Brain microvascular endothelial cell (primary cell): ENCODE measurements around the gene KRT72.

Experiments
- DNase-seq: peaks from one replicate; pipeline ENCODE4 v3.0.0-alpha.2; 2020
- H3K27ac ChIP-seq: fragments of 250-450 bp; sonication (Bioruptor Pico); 2 replicates; pipeline ENCODE4 v1.5.1; 2020; ENCODE audit warnings: mild to moderate bottlenecking, moderate library complexity
- H3K27me3 ChIP-seq: fragments of 250-450 bp; sonication (Bioruptor Pico); replicated peaks from 2 replicates; pipeline ENCODE4 v1.5.1; 2020; ENCODE audit warnings: mild to moderate bottlenecking
- H3K36me3 ChIP-seq: fragments of 250-450 bp; sonication (Bioruptor Pico); replicated peaks from 2 replicates; pipeline ENCODE4 v1.5.1; 2020; ENCODE audit warnings: mild to moderate bottlenecking
- H3K4me3 ChIP-seq: 2 replicates; pipeline ENCODE4 v1.5.1; 2011; ENCODE audit warnings: low read depth, mild to moderate bottlenecking, control low read depth, low read length, moderate library complexity
- in situ Hi-C: cut with HindIII; loops from 2 replicates; pipeline ENCODE4 v1.10.0; 2017; ENCODE audit warnings: low sequenced_read_pairs, low pct_ligation_motif_present
- TF ChIP-seq, protein P1 (sequence below): IDR thresholded peaks from 2 replicates; pipeline ENCODE4 v1.5.1; 2011; ENCODE audit warnings: low read depth, mild to moderate bottlenecking, moderate library complexity, low read length, control low read depth, inconsistent platforms; ENCODE audit errors: missing control alignments

KRT72 gene

DNA sequence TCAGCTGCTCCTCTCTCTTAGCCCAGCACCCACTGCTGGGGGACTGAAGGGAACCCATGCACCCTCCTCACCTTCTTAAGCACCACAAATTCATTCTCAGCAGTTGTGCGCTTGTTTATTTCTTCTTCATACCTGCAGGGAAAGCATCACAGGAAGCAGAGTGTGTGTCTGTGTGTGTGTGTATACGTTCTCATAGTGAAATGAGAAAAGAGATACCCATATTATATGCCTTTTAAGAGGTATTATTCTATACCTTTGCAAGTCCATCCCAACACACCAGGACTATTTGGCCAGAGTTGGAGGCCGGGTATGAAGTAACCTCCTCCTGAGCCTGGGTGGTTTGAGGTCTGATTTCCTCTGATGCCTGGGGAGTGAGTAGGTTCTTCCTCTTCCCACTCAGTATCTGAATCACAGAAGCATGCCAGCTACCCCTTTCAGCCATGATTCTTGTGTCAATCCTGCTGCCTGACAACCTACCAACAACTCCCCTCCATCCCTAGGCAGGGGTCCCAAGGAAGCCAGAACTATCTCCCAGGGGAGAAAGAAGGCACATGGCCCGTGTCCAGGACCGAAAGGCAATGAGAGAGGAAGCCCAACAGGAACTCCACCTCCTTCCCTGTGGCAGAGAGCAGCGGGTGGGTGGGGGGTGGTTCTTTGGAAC lies 14.1 kb upstream of the KRT72 start:
- Histone ChIP-seq H3K27me3 (peaks cover 4% of the 10 kb centered on the region), H3K36me3 (no peaks in the 10 kb centered on the region), H3K27ac (no peak overlapping the region), H3K4me3 (no peak overlapping the region)
- TF ChIP-seq, protein P1, sequence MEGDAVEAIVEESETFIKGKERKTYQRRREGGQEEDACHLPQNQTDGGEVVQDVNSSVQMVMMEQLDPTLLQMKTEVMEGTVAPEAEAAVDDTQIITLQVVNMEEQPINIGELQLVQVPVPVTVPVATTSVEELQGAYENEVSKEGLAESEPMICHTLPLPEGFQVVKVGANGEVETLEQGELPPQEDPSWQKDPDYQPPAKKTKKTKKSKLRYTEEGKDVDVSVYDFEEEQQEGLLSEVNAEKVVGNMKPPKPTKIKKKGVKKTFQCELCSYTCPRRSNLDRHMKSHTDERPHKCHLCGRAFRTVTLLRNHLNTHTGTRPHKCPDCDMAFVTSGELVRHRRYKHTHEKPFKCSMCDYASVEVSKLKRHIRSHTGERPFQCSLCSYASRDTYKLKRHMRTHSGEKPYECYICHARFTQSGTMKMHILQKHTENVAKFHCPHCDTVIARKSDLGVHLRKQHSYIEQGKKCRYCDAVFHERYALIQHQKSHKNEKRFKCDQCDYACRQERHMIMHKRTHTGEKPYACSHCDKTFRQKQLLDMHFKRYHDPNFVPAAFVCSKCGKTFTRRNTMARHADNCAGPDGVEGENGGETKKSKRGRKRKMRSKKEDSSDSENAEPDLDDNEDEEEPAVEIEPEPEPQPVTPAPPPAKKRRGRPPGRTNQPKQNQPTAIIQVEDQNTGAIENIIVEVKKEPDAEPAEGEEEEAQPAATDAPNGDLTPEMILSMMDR: no peak
- in situ Hi-C loops: no loop called here
- DNase-seq: no peak

DNA sequence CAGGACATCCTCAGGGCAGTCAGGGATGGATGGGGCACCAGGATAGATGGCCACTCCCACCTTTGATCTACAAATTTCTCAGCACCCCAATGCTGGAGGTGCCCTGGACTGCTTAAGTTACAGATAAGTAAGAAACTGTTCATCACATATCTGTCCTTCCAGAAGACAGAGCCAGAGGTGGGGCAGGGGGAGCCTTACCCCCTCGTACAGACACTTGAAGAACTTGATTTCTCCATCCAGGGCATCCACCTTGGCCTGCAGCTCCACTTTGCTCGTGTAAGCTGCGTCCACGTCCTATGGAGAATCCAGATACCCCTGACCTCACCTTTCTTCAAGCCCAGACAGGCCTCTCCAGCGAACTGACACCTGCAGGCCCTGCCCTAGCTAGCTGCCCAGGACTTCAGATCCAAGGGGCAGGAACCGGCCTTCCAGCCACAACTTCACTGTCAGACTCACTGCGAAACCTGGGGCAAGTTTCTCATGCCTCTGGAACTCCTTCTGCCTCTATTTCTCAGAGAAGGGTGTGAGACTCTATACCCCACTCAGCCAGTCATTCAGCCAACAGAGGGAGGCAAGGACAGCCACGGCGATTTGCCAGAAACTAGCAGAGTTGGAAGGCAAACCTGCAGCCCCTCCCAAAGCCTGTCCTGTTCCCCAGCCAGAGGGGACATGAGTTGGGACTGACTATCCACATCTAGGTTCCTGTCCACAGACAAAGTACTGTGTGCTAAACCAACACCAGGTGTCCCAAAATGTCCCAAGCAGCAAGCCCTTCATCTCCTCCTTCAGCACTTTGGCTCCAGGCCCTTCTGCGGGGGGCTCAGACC lies 13.3 kb upstream of the KRT72 start:
- TF ChIP-seq, protein P1: no peak
- Histone ChIP-seq H3K36me3 (no peaks in the 10 kb centered on the region), H3K4me3 (no peak overlapping the region), H3K27ac (no peak overlapping the region), H3K27me3 (peaks cover 6% of the 10 kb centered on the region)
- in situ Hi-C loops: no loop called here
- no peak for DNase-seq

DNA sequence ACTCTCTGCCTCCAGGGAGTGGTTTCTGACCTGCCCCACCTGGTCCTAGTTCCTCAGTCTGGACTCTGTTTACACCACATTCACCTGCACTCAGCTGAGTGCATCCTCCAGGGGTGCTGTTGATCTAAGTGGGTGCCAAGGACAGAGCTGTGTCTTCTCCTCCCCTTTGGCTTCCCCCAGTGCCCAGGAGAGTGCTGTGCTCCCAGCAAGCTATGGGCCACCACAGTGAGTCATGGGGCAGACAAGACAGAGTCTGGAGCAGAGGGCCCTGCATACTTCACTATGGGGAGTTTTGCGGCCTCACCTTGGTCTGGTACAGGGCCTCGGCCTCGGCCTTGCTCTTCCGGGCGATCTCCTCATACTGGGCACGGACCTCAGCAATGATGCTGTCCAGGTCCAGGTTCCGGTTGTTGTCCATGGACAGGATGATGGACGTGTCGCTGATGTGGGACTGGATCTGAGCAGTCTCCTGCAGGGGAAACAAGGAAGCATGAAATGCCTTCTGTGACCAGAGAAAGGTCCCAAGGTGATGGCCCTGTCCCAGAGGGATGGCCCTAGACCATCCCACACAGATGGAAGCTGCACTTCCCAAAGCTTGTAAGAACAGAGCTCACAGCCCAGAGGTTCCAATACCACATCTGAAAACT lies 12.2 kb upstream of the KRT72 start:
- DNase-seq: no peak
- Histone ChIP-seq H3K36me3 (no peaks in the 10 kb centered on the region), H3K27me3 (peaks cover 10% of the 10 kb centered on the region), H3K4me3 (no peak overlapping the region), H3K27ac (no peak overlapping the region)
- TF ChIP-seq, protein P1: no peak
- in situ Hi-C loops: no loop called here

DNA sequence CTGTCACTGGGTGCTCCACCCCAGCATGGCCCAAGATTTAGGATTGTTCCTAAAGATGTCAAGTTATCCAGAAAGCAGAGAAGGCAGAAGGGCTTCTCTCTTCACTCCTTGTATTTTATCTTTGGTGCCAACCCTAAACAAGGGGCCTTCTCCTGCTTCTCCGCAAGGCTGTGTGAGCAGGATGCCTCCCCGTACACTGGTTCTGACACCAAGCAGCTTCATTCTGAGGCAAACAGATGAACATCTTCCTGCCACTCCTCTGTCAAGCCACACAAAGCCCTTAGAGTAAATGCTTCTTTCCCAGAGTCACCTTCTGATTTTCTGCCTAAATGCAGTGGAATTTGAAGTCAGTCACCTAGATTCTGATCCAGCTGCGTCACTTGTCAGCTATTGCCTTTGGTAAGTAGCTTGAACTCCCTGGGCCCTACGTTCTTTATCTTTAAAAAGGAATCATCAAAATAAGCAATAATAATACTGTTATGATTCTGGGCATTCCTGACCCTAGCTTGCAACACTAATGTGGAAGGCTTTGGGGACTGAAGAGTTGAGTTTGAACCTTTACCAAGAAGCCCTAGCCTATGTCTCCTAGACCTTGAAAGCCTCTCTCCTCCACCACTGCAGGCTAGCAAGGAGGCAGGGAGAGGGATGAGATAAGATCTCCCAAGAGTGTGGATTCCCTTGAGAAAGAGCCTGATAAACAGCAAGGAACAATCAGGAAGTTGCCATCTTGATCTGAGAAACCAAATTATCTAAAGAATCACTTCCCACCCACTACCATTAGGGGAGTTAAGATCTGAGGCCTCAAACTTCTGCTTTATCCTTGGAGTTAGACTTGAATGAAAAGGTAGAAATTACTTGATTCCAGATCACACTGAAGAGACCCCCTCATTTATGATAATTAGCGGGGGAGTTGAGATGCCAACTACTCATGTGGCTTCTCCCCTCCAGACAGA lies 11.4 kb upstream of the KRT72 start:
- in situ Hi-C loops: no loop called here
- Histone ChIP-seq H3K27ac (no peak overlapping the region), H3K4me3 (no peak overlapping the region), H3K36me3 (no peaks in the 10 kb centered on the region), H3K27me3 (peaks cover 10% of the 10 kb centered on the region)
- no peak for DNase-seq
- TF ChIP-seq, protein P1: no peak

DNA sequence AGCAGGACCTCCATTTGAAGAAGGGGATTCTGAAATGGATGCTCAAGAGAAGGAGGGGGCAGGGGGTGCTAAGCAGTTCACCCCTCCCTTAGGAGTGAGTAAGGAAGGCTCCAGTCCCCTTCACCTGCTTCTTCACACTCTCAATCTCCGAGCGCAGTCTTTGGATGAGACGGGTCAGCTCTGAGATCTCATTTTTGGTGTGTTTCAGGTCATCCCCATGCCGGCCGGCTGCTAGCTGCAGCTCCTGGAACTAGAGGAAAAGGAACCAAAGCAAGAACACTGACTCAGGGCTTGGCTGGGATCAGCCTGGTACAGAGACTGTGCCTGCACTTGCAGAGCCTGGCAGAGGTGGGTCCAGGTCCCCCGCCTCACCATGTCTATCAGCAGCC lies 9.8 kb upstream of the KRT72 start:
- Histone ChIP-seq H3K27me3 (peaks cover 10% of the 10 kb centered on the region), H3K27ac (no peak overlapping the region), H3K36me3 (no peaks in the 10 kb centered on the region), H3K4me3 (no peak overlapping the region)
- in situ Hi-C loops: no loop called here
- no peak for DNase-seq
- TF ChIP-seq, protein P1: no peak
